GM23338 (cell line): ENCODE measurements around the gene NAA25. TPM values are rescaled to one million over a fixed set of nuclear protein-coding genes. Genes with fewer than 3 reads are reported as not detected.
A peak's percentile ranks its signal among the peaks of the same experiment; 100 is the strongest.

Experiments
- ATAC-seq: fragments of 200-7000 bp; cut with Tn5 transposase; 3 replicates; pipeline ENCODE4 v1.9.1; 2020
- DNase-seq: peaks from one replicate; pipeline ENCODE4 v3.0.0-alpha.2; 2015; ENCODE audit warnings: low spot score
- H2AFZ ChIP-seq: fragments of 200-600 bp; sonication (generic); 2 replicates; pipeline ENCODE4 v1.8.0; 2016; ENCODE audit warnings: antibody characterized with exemption, mild to moderate bottlenecking, moderate library complexity
- H3F3A ChIP-seq: fragments of 200-600 bp; sonication (generic); replicated peaks from 2 replicates; pipeline ENCODE4 v1.8.0; 2017; ENCODE audit warnings: antibody characterized with exemption, mixed run types, low read depth
- H3K27ac ChIP-seq: fragments of 200-600 bp; sonication (generic); 2 replicates; pipeline ENCODE4 v1.6.1; 2016; ENCODE audit warnings: low read depth
- H3K27me3 ChIP-seq: fragments of 200-600 bp; sonication (generic); 2 replicates; pipeline ENCODE4 v1.8.0; 2016; ENCODE audit warnings: mild to moderate bottlenecking, mixed run types, moderate library complexity; ENCODE audit not compliant: insufficient read depth
- H3K36me3 ChIP-seq: fragments of 200-600 bp; sonication (generic); 2 replicates; pipeline ENCODE4 v1.8.0; 2016; ENCODE audit warnings: mild to moderate bottlenecking; ENCODE audit not compliant: insufficient read depth
- H3K4me1 ChIP-seq: fragments of 200-600 bp; sonication (generic); 2 replicates; pipeline ENCODE4 v1.8.0; 2016; ENCODE audit warnings: mild to moderate bottlenecking, moderate library complexity; ENCODE audit not compliant: insufficient read depth
- H3K4me2 ChIP-seq: fragments of 200-600 bp; sonication (generic); 2 replicates; pipeline ENCODE4 v1.7.1; 2017; ENCODE audit warnings: mixed run types
- H3K4me3 ChIP-seq: fragments of 200-600 bp; sonication (generic); 2 replicates; pipeline ENCODE4 v1.6.1; 2016; ENCODE audit warnings: mixed run types
- H3K79me2 ChIP-seq: fragments of 200-600 bp; sonication (generic); replicated peaks from 2 replicates; pipeline ENCODE4 v1.8.0; 2017; ENCODE audit warnings: mild to moderate bottlenecking; ENCODE audit not compliant: insufficient read depth
- H3K9me2 ChIP-seq: fragments of 200-600 bp; sonication (generic); 2 replicates; pipeline ENCODE4 v1.8.0; 2017; ENCODE audit not compliant: insufficient read depth
- H4K20me1 ChIP-seq: fragments of 200-600 bp; sonication (generic); replicated peaks from 2 replicates; pipeline ENCODE4 v1.8.0; 2017; ENCODE audit warnings: mild to moderate bottlenecking; ENCODE audit not compliant: insufficient read depth
- H3K27ac Mint-ChIP-seq: 2 replicates; pipeline ENCODE4 v1.8.0; 2020; ENCODE audit warnings: inconsistent platforms, mild to moderate bottlenecking, moderate library complexity, mixed read lengths
- H3K27me3 Mint-ChIP-seq: 3 replicates; pipeline ENCODE4 v1.8.0; 2022; ENCODE audit warnings: low read depth, mild to moderate bottlenecking, moderate library complexity, mixed read lengths, inconsistent platforms; ENCODE audit not compliant: insufficient read depth, poor library complexity
- H3K36me3 Mint-ChIP-seq: 3 replicates; pipeline ENCODE4 v1.8.0; 2021; ENCODE audit warnings: low read depth, mild to moderate bottlenecking, inconsistent platforms, moderate library complexity, mixed read lengths
- H3K4me1 Mint-ChIP-seq: 3 replicates; pipeline ENCODE4 v1.8.0; 2020; ENCODE audit warnings: mild to moderate bottlenecking, inconsistent platforms, mixed read lengths
- H3K4me3 Mint-ChIP-seq: 3 replicates; pipeline ENCODE4 v1.8.0; 2021; ENCODE audit warnings: moderate library complexity, mild to moderate bottlenecking, inconsistent platforms, mixed read lengths
- H3K9me3 Mint-ChIP-seq: 3 replicates; pipeline ENCODE4 v1.8.0; 2020; ENCODE audit warnings: moderate library complexity, mild to moderate bottlenecking, inconsistent platforms, mixed read lengths
- CREB1 ChIP-seq: fragments of 250-450 bp; sonication (Bioruptor Pico); IDR thresholded peaks from 2 replicates; pipeline ENCODE4 v1.5.0; 2020; ENCODE audit warnings: low read depth, mild to moderate bottlenecking, moderate library complexity
- EZH2 ChIP-seq: fragments of 200-600 bp; sonication (generic); IDR thresholded peaks from one replicate; pipeline ENCODE4 v1.8.0; 2017; ENCODE audit warnings: antibody characterized with exemption, mild to moderate bottlenecking, low read depth; ENCODE audit not compliant: unreplicated experiment
- JUNB ChIP-seq: IDR thresholded peaks from one replicate; pipeline ENCODE4 v1.6.1; 2016; ENCODE audit warnings: antibody characterized with exemption; ENCODE audit not compliant: unreplicated experiment
- NANOG ChIP-seq: IDR thresholded peaks from 2 replicates; pipeline ENCODE4 v1.6.1; 2016; ENCODE audit warnings: antibody characterized with exemption, borderline replicate concordance
- POLR2AphosphoS5 ChIP-seq: IDR thresholded peaks from 2 replicates; pipeline ENCODE4 v1.6.1; 2016; ENCODE audit warnings: antibody characterized with exemption, low read depth
- REST ChIP-seq: IDR thresholded peaks from one replicate; pipeline ENCODE4 v1.6.1; 2018; ENCODE audit warnings: antibody characterized with exemption; ENCODE audit not compliant: unreplicated experiment
- STAT1 ChIP-seq: IDR thresholded peaks from one replicate; pipeline ENCODE4 v1.6.1; 2016; ENCODE audit warnings: antibody characterized with exemption; ENCODE audit not compliant: unreplicated experiment
- ZNF331 ChIP-seq: fragments of 250-450 bp; sonication (Bioruptor Pico); IDR thresholded peaks from 2 replicates; pipeline ENCODE4 v1.5.0; 2020; ENCODE audit warnings: low read depth, mild to moderate bottlenecking, moderate library complexity
- polyA plus RNA-seq: library from polyadenylated mRNA; unstranded; fragments of >200 nt; fragmentation: Nextera tagmentation; extraction: Ambion mirVana; gene quantifications from 2 replicates; pipeline ENCODE4 v1.2.1, GENCODE V29; 2016
- total RNA-seq: library from RNA; depleted of rRNA; stranded (reverse); fragments of >200 nt; shearing (Covaris generic); gene quantifications from 2 replicates; pipeline ENCODE4 v1.2.3, GENCODE V29; 2014
- TF ChIP-seq, protein P1 (sequence below), 2 experiments: fragments of 200-600 bp in 1 of 2; sonication (generic) in 1 of 2; conservative IDR thresholded peaks; 2 replicates each; pipeline versions ENCODE4 v1.5.1 to v1.6.1; 2016 to 2017; ENCODE audit warnings: antibody characterized with exemption in 2 of 2, low read depth in 2 of 2, mild to moderate bottlenecking in 2 of 2, moderate library complexity in 1 of 2

Gene NAA25
- total and polyA plus RNA-seq, 2 experiments from 2014 or later = 49.0 to 55.1 TPM

GRCh38 chr12:112023759-112024396 lies 84.7 kb downstream of the NAA25 start:
- peaks cover 58% of the 10 kb centered on the region for H3K36me3 Mint-ChIP-seq
- Histone ChIP-seq H3K27ac (no peak overlapping the region), H3K4me3 (no peak overlapping the region), H3F3A (peaks cover 24% of the 10 kb centered on the region), H3K27me3 (no peaks in the 10 kb centered on the region), H3K4me2 (no peak overlapping the region), H3K36me3 (peaks cover 20% of the 10 kb centered on the region), H4K20me1 (peaks cover 45% of the 10 kb centered on the region), H2AFZ (no peak overlapping the region), H3K9me2 (no peaks in the 10 kb centered on the region), H3K4me1 (no peaks in the 10 kb centered on the region), H3K79me2 (peaks cover 32% of the 10 kb centered on the region)
- H3K4me3 Mint-ChIP-seq = no peak overlapping the region
- ATAC-seq (peak; percentile 77), DNase-seq (peak; percentile 67)
- no peak for TF ChIP-seq REST
- TF ChIP-seq, protein P1, sequence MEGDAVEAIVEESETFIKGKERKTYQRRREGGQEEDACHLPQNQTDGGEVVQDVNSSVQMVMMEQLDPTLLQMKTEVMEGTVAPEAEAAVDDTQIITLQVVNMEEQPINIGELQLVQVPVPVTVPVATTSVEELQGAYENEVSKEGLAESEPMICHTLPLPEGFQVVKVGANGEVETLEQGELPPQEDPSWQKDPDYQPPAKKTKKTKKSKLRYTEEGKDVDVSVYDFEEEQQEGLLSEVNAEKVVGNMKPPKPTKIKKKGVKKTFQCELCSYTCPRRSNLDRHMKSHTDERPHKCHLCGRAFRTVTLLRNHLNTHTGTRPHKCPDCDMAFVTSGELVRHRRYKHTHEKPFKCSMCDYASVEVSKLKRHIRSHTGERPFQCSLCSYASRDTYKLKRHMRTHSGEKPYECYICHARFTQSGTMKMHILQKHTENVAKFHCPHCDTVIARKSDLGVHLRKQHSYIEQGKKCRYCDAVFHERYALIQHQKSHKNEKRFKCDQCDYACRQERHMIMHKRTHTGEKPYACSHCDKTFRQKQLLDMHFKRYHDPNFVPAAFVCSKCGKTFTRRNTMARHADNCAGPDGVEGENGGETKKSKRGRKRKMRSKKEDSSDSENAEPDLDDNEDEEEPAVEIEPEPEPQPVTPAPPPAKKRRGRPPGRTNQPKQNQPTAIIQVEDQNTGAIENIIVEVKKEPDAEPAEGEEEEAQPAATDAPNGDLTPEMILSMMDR (conservative IDR thresholded peaks at IDR 0.05; ENCODE audit: low read depth in 2 of 2) = no peak
- peak; percentile 39; the same call in 1 of the 2 replicates for TF ChIP-seq POLR2AphosphoS5
- TF ChIP-seq JUNB = no peak
- no peak for TF ChIP-seq STAT1
- no peak overlapping the region for H3K27ac Mint-ChIP-seq
- peaks cover 3% of the 10 kb centered on the region for H3K27me3 Mint-ChIP-seq
- peaks cover 12% of the 10 kb centered on the region; the same call in 2 of the 3 replicates for H3K4me1 Mint-ChIP-seq
- no peaks in the 10 kb centered on the region for H3K9me3 Mint-ChIP-seq

- Mint-ChIP-seq H3K4me3 (no peak overlapping the region), H3K9me3 (no peaks in the 10 kb centered on the region), H3K27me3 (peaks cover 3% of the 10 kb centered on the region), H3K27ac (no peak overlapping the region), H3K4me1 (peaks cover 12% of the 10 kb centered on the region; the same call in 2 of the 3 replicates), H3K36me3 (peaks cover 58% of the 10 kb centered on the region)
- no peak overlapping the region for H3K4me3 ChIP-seq
- peaks cover 26% of the 10 kb centered on the region for H3K36me3 ChIP-seq
- no peaks in the 10 kb centered on the region for H3K9me2 ChIP-seq
- DNase-seq (no peak), ATAC-seq (no peak)
- H4K20me1 ChIP-seq = peaks cover 57% of the 10 kb centered on the region
- H2AFZ ChIP-seq = no peak overlapping the region
- H3K27me3 ChIP-seq = no peaks in the 10 kb centered on the region
- H3K79me2 ChIP-seq = peaks cover 46% of the 10 kb centered on the region
- peaks cover 28% of the 10 kb centered on the region for H3F3A ChIP-seq
- 0 out of 2 replicates have a peak overlapping the region, but pooled peaks have one; percentile 1 for H3K27ac ChIP-seq
- H3K4me2 ChIP-seq = no peak overlapping the region
- no peaks in the 10 kb centered on the region for H3K4me1 ChIP-seq
- TF ChIP-seq ZNF331 (CRISPR knock-in tag) (no peak), CREB1 (CRISPR knock-in tag) (no peak), JUNB (no peak), EZH2 (no peak), NANOG (no peak), STAT1 (no peak)
Observed at GRCh38 chr12:112022241-112023016, 86.2 kb downstream of the NAA25 start.
